ENCODE measurements around the gene PTPRT.

PTPRT gene

DNA sequence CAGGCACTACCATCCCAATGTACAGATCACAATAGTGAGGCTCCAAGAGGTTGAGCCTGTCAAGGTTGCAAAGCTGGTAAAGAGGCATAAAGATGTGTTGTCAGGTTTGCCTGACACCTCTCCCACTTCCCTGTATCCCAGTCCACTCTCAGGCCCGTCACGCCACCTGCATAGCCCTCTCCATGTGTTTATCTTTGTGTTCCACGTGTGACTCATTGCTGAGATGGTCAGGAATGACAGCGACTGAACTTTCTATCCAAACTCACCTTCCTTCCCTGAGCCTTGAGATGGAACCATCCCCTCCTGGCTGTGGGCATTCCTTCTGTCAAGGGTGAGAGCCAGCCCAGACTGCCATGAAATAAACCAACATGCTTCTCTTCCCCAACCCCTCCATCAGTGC, 578.3 kb downstream of the PTPRT start:
- TF ChIP-seq, protein P1, sequence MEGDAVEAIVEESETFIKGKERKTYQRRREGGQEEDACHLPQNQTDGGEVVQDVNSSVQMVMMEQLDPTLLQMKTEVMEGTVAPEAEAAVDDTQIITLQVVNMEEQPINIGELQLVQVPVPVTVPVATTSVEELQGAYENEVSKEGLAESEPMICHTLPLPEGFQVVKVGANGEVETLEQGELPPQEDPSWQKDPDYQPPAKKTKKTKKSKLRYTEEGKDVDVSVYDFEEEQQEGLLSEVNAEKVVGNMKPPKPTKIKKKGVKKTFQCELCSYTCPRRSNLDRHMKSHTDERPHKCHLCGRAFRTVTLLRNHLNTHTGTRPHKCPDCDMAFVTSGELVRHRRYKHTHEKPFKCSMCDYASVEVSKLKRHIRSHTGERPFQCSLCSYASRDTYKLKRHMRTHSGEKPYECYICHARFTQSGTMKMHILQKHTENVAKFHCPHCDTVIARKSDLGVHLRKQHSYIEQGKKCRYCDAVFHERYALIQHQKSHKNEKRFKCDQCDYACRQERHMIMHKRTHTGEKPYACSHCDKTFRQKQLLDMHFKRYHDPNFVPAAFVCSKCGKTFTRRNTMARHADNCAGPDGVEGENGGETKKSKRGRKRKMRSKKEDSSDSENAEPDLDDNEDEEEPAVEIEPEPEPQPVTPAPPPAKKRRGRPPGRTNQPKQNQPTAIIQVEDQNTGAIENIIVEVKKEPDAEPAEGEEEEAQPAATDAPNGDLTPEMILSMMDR (IDR thresholded peaks at IDR 0.05; ENCODE audit: low read depth, low read length), result no peak
- no peak for TF ChIP-seq POLR2A (IDR thresholded peaks at IDR 0.05; ENCODE audit: extremely low read depth, insufficient read length)
- no peak for TF ChIP-seq MYC (IDR thresholded peaks at IDR 0.05; ENCODE audit: low read depth, low read length)
- TF ChIP-seq, protein P2, sequence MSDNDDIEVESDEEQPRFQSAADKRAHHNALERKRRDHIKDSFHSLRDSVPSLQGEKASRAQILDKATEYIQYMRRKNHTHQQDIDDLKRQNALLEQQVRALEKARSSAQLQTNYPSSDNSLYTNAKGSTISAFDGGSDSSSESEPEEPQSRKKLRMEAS (IDR thresholded peaks at IDR 0.05; ENCODE audit: low read depth, low read length), result no peak
- no peak for DNase-seq (ENCODE audit: low read depth)
- H3K4me3 ChIP-seq (ENCODE audit: low read depth, low read length), result no peak overlapping the region

DNA sequence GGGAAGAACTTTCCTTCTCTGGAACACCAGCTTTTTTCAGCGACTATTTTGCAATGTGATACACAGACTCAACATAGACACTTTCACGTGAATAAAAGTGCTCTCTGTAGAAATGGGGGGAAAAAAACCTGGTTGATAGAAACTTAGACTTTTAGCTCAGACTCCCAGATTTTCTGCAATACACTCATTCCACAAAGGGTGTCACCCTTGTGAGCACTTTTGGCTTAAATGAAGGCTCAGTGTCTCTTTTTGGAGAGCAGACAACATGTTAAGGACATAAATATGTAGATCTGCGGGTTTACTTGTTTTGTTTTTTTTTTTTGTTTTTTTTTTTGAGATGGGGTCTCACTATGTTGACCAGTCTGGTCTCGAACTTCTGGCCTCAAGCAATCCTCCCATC, 579.6 kb downstream of the PTPRT start:
- DNase-seq (ENCODE audit: low read depth), result no peak
- TF ChIP-seq POLR2A (IDR thresholded peaks at IDR 0.05; ENCODE audit: extremely low read depth, insufficient read length), result no peak
- TF ChIP-seq MYC (IDR thresholded peaks at IDR 0.05; ENCODE audit: low read depth, low read length), result no peak
- TF ChIP-seq, protein P1 (IDR thresholded peaks at IDR 0.05; ENCODE audit: low read depth, low read length), result no peak
- TF ChIP-seq, protein P2 (IDR thresholded peaks at IDR 0.05; ENCODE audit: low read depth, low read length), result no peak
- no peak overlapping the region for H3K4me3 ChIP-seq (ENCODE audit: low read depth, low read length)

DNA sequence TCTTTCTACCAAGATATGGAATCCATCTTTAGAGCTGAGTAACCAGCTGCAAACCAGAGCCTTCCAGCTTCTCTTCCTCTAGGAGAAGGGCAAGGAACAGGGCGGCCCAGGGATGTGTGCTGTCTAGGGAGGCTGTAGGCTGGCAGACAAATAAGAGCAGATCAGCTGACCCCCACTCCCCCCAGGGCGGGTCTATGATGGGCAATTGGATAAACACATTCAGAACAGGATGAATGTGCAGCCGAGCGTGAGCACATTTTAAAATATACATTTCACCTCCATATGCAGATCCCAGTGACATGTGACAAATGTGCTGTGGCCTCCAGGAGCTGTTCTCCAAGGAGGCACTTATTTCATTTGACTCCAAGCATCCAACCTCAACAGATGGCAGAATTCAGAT, 580.1 kb downstream of the PTPRT start:
- no peak for DNase-seq (ENCODE audit: low read depth)
- H3K4me3 ChIP-seq (ENCODE audit: low read depth, low read length), result no peak overlapping the region
- TF ChIP-seq MYC (IDR thresholded peaks at IDR 0.05; ENCODE audit: low read depth, low read length), result no peak
- no peak for TF ChIP-seq POLR2A (IDR thresholded peaks at IDR 0.05; ENCODE audit: extremely low read depth, insufficient read length)
- TF ChIP-seq, protein P1 (IDR thresholded peaks at IDR 0.05; ENCODE audit: low read depth, low read length), result no peak
- TF ChIP-seq, protein P2 (IDR thresholded peaks at IDR 0.05; ENCODE audit: low read depth, low read length), result no peak

DNA sequence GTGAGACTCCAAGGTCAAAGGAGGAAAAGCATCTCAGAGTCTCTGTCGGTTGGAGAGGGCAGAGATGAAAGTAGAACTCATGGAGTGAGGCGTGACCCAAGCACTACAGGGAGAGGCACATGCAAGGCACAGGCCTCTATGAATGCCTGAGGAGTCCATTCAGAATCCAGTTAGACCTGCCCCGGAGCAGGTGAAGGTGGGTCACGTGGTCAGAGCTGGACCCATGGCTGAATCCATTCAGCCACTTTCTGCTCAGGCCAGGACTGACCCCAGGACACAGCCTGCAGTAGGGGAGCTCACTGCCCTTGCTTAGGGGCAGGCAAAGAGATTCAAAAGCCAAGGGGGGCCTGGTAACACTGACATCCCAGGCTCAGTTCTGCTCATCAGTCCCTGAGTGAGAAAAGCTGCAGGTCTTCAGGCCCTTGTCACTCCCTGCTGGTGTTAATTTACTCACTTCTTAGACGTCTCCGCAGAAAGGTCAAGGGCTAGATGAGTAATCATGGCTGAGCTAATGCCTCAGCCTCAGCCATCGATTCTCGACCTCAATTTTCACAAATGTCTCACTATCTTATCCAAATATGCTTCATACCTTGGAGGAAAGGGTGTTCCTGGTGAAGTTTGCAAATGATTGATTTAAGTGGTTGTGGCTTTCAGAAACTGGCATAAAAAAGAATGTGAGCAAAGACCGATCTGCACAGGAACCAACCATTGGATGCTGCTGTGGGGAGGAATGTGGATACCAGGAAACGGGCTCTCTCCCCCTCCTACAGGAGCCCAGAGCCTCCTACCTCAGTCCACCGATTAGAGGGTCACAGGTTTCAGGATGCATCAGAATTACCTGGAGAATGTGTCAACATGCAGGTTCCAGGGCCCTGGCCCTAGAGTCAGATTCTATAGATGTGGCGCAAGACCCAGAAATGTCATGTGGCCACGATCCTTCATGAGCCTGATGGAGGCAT, 584.4 kb downstream of the PTPRT start:
- no peak for TF ChIP-seq POLR2A (IDR thresholded peaks at IDR 0.05; ENCODE audit: extremely low read depth, insufficient read length)
- TF ChIP-seq, protein P2 (IDR thresholded peaks at IDR 0.05; ENCODE audit: low read depth, low read length), result no peak
- TF ChIP-seq MYC (IDR thresholded peaks at IDR 0.05; ENCODE audit: low read depth, low read length), result no peak
- TF ChIP-seq, protein P1 (IDR thresholded peaks at IDR 0.05; ENCODE audit: low read depth, low read length), result no peak
- no peak for DNase-seq (ENCODE audit: low read depth)
- no peak overlapping the region for H3K4me3 ChIP-seq (ENCODE audit: low read depth, low read length)

DNA sequence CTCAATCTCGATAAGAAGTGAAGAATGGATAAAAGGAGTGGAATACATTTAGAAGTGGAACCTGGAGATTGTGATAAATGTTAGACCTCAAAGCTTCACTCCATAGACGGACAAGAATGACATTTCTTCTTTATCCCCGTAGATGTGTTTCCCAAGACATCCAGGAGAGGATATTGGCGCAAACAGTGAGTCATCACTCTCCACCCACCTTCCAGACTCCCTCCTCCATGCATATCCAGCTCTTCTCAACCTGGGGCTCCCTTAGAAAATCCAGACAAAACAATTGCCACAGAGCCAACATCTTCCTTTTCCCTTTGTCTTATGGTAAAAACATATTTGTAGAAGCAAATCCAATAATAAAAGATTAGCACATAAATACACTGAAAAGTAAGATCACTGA, 586.1 kb downstream of the PTPRT start:
- DNase-seq (ENCODE audit: low read depth), result no peak
- TF ChIP-seq MYC (IDR thresholded peaks at IDR 0.05; ENCODE audit: low read depth, low read length) (no peak), POLR2A (IDR thresholded peaks at IDR 0.05; ENCODE audit: extremely low read depth, insufficient read length) (no peak)
- TF ChIP-seq, protein P1 (IDR thresholded peaks at IDR 0.05; ENCODE audit: low read depth, low read length), result no peak
- TF ChIP-seq, protein P2 (IDR thresholded peaks at IDR 0.05; ENCODE audit: low read depth, low read length), result no peak
- H3K4me3 ChIP-seq (ENCODE audit: low read depth, low read length), result no peak overlapping the region

All from NB4 (cell line).